Activated T-helper 17 cell treated with anti-CD3 and anti-CD28 coated beads, Interleukin-2, amount 50 U/mL, for 72 hours (primary cell): ENCODE measurements around the gene TCL1A. TPM values are rescaled to one million over a fixed set of nuclear protein-coding genes. Genes with fewer than 3 reads are reported as not detected.

Experiments used
- ATAC-seq: fragments of 150-1000 bp; cut with Tn5 transposase; replicated peaks from 2 replicates; pipeline ENCODE4 v1.10.0; 2021; ENCODE audit warnings: mild to moderate bottlenecking, moderate library complexity
- H3K27ac Mint-ChIP-seq: one replicate; pipeline ENCODE4 v1.8.0; 2022; ENCODE audit warnings: mixed read lengths
- H3K27me3 Mint-ChIP-seq: one replicate; pipeline ENCODE4 v1.8.0; 2022; ENCODE audit warnings: mixed read lengths
- H3K36me3 Mint-ChIP-seq: one replicate; pipeline ENCODE4 v1.8.0; 2022; ENCODE audit warnings: low read depth, mild to moderate bottlenecking, mixed read lengths
- H3K4me1 Mint-ChIP-seq: one replicate; pipeline ENCODE4 v1.8.0; 2022; ENCODE audit warnings: mixed read lengths
- H3K4me3 Mint-ChIP-seq: one replicate; pipeline ENCODE4 v1.8.0; 2022; ENCODE audit warnings: mild to moderate bottlenecking, mixed read lengths
- H3K9me3 Mint-ChIP-seq: one replicate; pipeline ENCODE4 v1.8.0; 2022; ENCODE audit warnings: mixed read lengths
- total RNA-seq, 2 donors: library from RNA; stranded (reverse); gene quantifications; one replicate each; pipeline ENCODE4 v1.2.3, GENCODE V29; 2022

The TCL1A gene
- total RNA-seq, 2 donors from 2014 or later: not detected

DNA sequence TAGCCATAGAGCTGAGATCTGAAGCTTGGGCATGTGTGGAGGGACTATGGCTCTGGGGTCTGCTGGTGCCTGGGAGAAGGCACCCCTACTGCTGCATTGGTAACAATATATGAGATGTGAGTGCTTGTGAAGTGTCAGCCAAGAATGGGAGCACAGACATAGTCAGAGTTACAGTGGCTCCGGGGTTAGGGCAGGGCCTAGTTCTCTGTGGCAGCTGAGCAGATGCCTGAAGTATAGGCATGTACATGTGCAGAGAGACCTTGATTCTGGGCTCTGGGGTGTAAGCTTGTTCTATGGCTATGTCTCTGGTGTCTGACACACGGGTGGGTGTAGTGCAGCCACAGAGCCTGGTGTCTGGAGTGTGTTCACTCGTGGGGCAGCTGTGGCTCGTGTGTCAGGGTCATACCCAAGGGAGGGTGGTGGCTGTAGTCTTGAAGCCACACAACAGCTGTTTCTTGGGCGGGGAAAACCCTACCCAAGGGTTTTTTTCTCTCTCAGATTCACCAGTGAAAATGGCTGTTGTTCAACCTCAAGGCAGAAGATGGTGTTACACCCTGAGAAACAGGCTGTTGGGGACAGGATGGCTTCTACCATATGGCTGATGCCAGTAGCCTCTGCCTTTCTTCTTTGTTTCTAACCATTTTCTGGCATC is 11.9 kb upstream of the TCL1A start:
- Mint-ChIP-seq H3K4me3 (no peak overlapping the region), H3K9me3 (peaks cover 3% of the 10 kb centered on the region), H3K27me3 (peaks cover 57% of the 10 kb centered on the region), H3K27ac (no peak overlapping the region), H3K4me1 (no peaks in the 10 kb centered on the region), H3K36me3 (no peaks in the 10 kb centered on the region)
- ATAC-seq: no peak

DNA sequence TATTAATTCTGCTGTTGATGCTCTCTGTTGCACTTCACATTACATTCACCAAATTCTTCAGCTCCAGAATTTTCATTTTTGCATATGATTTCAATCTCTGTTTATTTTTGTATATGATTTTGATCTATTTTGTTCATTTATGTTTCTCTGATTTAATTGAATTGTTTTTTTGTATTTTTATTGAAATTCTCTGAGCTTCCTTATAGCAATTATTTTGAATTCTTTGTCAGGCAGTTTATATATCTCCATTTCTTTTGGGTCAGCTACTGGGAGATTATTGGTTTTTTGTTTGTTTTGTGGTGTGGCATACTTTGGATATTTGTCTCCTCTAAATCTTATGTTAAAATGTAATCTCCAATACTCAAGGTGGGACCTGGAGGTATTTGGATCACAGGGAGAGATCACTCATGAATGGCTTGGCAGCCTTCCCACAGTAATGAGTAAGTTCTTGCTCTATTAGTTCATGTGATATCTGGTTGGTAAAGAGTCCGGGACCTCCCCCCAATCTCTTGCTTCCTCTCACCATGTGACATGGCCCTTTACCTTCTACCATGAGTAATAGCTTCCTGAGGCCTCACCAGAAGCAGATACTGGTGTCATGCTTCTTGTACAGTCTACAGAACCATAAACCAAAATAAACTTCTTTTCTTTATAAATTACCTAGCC is 8.7 kb upstream of the TCL1A start:
- Mint-ChIP-seq H3K27ac (no peak overlapping the region), H3K9me3 (peaks cover 3% of the 10 kb centered on the region), H3K4me1 (no peaks in the 10 kb centered on the region), H3K36me3 (no peaks in the 10 kb centered on the region), H3K4me3 (no peak overlapping the region), H3K27me3 (peaks cover 41% of the 10 kb centered on the region)
- ATAC-seq: no peak

DNA sequence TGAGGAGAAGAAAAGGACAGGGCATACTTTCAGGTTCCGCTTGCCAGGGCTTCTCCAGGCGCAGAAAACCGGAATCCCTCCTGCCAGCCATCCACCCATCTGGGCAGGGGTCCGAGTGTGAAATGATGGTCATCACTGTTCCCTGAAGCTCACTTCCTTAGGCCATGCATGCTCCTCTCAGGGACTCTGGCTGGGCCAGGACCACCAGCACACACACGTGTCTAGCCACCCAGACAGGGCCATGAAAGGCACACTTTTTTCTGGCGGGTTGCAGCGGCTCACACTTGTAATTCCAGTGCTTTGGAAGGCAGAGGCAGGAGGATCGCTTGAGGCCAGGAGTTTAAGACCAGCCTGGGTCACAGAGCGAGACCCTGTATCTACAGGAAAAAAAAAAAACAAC is 1.5 kb downstream of the TCL1A start:
- Mint-ChIP-seq H3K9me3 (no peaks in the 10 kb centered on the region), H3K4me1 (no peaks in the 10 kb centered on the region), H3K27me3 (peaks cover 28% of the 10 kb centered on the region), H3K4me3 (no peak overlapping the region), H3K27ac (no peak overlapping the region), H3K36me3 (no peaks in the 10 kb centered on the region)
- ATAC-seq: no peak

DNA sequence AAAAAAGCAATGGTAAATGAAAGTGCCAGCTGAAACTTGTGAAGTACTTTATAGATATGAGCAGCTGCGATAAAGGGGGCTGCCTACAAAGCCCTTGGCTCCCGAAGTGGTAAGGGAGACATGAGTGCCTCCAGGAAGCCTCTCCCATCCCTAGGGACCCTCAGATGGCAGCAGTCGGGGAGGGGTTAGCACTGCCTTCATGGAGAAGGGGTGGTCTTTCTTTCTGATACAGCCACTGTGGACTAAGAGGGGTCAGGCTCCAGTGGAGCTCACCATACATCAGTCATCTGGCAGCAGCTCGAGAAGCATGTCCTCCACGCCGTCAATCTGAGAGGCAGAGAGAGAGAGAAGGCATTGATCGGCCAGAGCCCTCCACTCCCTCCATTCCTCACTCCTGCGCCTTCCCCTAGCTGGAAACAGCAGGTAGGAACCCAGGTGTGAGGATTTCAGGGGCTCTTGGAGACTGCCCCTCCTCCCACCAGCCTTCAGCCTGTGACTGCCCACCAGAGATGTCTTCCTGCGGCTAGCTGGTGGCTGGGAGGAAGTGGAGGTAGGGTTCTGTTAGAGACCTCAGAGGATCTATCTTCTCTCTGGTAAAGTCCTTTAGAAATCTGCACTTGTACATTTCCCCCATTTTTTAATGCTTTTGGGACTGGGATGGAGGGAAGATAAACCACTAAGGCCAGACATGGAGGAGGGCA is 2.3 kb downstream of the TCL1A start:
- Mint-ChIP-seq H3K9me3 (no peaks in the 10 kb centered on the region), H3K27ac (no peak overlapping the region), H3K4me1 (no peaks in the 10 kb centered on the region)

DNA sequence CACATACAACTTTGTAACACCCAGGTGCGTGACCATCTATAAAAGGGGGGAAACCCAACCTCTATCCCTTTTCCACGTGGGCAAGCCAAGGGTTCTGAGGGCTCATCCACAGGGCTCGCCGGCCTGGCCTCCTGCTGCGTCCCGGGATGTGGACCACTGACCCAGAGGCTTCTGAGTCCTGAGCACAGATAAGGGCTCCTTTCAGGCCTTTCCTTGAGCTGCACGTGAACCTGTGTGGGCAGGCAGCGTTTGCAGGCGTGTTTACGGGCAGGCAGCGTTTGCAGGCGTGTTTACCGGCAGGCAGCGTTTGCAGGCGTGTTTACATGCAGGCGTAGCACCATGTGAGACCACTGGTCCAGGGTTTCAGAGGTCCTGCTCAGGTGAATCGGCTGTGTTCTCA is 3.8 kb downstream of the TCL1A start:
- no peak overlapping the region for H3K4me3 Mint-ChIP-seq
- H3K27ac Mint-ChIP-seq: no peak overlapping the region
- no peak for ATAC-seq
- no peaks in the 10 kb centered on the region for H3K4me1 Mint-ChIP-seq
- no peaks in the 10 kb centered on the region for H3K9me3 Mint-ChIP-seq
- H3K36me3 Mint-ChIP-seq: no peaks in the 10 kb centered on the region
- H3K27me3 Mint-ChIP-seq: peaks cover 35% of the 10 kb centered on the region

More for the DNA sequence above, 2.3 kb downstream of the TCL1A start:
- no peak for ATAC-seq
- no peak overlapping the region for H3K4me3 Mint-ChIP-seq
- H3K27me3 Mint-ChIP-seq: peaks cover 30% of the 10 kb centered on the region
- no peaks in the 10 kb centered on the region for H3K36me3 Mint-ChIP-seq

DNA sequence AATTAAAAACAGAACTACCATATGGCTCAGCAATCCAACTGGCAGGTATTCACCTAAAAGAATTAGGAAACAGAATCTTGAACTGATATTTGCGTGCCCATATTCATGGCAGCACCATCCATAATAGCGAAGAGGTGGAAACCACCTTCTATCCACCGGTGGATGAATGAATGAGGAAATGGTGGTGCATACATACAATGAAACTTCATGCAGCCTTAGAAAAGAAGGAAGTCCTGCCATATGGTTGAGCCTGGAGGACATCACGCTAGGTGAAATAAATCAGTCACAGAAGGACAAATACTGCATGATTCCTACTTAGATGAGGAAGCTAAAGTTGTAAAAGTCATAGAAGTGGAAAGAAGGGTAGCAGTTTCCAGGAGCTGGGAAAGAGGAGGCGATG is 6.6 kb downstream of the TCL1A start:
- Mint-ChIP-seq H3K4me1 (no peaks in the 10 kb centered on the region), H3K9me3 (no peaks in the 10 kb centered on the region), H3K4me3 (no peak overlapping the region), H3K27me3 (peaks cover 41% of the 10 kb centered on the region), H3K27ac (no peak overlapping the region), H3K36me3 (no peaks in the 10 kb centered on the region)
- no peak for ATAC-seq

DNA sequence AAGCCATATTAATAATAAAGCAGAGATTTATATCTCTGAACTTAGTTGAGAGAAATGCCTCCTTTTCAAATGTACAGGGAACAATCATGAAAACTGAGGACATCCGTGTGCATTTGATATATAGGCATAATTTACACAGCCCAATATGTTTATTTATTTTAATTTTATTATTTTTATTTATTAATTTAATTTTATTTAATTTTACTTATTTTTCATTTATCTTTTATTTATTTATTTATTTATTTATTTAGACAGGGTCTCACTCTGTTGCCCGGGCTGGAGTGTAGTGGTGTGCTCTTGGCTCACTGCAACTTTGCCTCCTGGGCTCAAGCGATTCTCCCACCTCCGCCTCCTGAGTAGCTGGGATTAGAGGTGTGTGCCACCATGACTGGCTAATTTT is 8.4 kb downstream of the TCL1A start:
- Mint-ChIP-seq H3K4me3 (no peak overlapping the region), H3K9me3 (no peaks in the 10 kb centered on the region)

DNA sequence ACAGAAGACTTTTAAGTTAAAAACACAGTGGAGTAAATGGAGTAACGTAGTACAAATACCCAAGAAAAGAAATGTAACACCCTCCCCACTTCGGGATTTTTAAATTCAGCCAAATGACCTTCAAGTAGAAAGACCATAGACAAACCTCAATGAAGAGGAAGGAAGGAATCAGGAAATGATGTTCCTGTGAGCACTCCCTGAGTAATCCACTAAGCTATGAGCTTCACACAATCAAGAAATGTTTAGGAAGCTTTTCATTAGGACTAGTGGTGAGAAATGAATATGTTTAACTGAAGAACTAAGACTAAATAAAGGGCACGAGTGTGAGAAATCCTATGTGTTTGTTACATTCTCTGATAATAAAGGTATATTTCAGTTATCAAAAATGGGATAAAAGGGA is 10.1 kb downstream of the TCL1A start:
- no peak overlapping the region for H3K27ac Mint-ChIP-seq
- H3K27me3 Mint-ChIP-seq: peaks cover 47% of the 10 kb centered on the region
- ATAC-seq: no peak
- no peak overlapping the region for H3K4me3 Mint-ChIP-seq
- H3K36me3 Mint-ChIP-seq: no peaks in the 10 kb centered on the region
- no peaks in the 10 kb centered on the region for H3K9me3 Mint-ChIP-seq
- H3K4me1 Mint-ChIP-seq: no peaks in the 10 kb centered on the region

More for the DNA sequence above, 8.4 kb downstream of the TCL1A start:
- Mint-ChIP-seq H3K27ac (no peak overlapping the region), H3K27me3 (peaks cover 49% of the 10 kb centered on the region), H3K36me3 (no peaks in the 10 kb centered on the region), H3K4me1 (no peaks in the 10 kb centered on the region)
- no peak for ATAC-seq

DNA sequence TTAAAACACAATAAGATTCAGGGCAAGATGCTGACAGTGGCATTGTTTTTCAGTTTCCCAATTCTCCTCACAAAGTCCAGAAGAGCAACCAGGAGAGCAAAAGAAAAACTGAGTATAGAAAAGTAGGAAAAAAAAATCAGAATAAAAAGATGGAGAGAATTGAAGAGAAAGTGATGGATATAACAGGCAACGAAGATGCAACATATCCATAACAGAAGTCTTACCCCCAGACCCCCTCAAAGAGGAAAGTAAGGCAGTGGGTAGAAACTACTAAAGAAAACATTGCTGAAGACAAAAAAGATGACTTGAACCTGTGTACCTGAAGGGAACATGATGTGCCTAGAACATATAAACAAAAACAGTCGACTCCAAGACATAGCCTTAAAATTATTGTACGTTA is 10.6 kb downstream of the TCL1A start:
- ATAC-seq: no peak
- Mint-ChIP-seq H3K4me1 (no peaks in the 10 kb centered on the region), H3K27ac (no peak overlapping the region), H3K9me3 (no peaks in the 10 kb centered on the region), H3K4me3 (no peak overlapping the region), H3K27me3 (peaks cover 44% of the 10 kb centered on the region), H3K36me3 (no peaks in the 10 kb centered on the region)

DNA sequence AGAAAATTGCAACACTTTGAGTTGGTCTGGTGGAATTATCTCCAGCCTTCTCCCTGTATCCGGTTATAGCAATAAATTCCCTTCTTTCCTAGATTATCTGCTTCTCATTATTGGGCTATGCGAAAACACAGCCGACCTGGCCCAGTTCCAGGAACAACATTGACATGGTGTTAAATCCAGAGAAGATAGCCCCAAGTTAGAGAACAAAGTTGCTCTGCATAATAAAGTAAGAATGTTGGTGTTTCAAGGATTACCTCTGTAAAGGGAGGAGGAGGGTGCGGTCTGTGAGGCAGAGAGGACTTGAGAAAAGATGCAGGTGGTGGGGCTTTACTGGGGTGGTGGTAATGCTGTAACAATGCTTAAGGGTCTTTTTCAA is 12.1 kb downstream of the TCL1A start:
- Mint-ChIP-seq H3K4me3 (no peak overlapping the region), H3K36me3 (no peaks in the 10 kb centered on the region), H3K9me3 (no peaks in the 10 kb centered on the region), H3K4me1 (no peaks in the 10 kb centered on the region), H3K27me3 (peaks cover 45% of the 10 kb centered on the region), H3K27ac (no peak overlapping the region)
- no peak for ATAC-seq

DNA sequence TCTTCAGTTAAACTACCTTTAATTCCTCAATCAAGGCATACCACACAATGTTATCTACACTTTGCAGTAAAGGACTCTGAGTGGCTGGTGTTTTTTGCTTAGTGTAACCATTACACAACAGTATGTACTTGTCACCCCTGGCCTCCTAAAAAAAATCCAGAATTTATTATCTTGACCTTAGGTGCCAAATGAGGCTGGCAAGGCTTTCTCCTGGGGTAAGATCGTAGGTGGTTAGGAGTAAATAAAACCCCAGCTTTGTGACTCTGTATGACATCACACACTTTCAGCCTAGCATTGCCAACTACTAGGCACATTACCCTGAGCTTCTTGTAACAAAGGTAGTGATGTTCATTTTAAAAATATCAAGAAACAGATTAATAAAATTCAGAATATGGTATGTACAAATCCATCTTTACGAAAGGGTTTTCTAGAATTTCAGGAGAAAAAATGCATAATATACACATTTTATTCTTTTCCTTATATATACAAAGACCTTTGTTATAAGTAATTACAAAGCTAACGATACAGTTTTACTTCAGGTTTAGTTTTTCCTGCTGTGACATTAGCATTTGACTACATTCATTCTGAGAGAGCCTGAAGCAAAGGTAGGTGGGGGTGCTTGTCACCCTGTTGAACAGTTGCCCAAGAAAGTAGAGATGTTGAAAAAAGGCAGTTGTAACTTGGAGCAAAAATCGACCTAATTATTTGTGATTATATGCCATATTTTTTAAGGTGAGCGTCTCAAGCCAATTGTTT is 13.5 kb downstream of the TCL1A start:
- Mint-ChIP-seq H3K27me3 (peaks cover 51% of the 10 kb centered on the region), H3K9me3 (no peaks in the 10 kb centered on the region), H3K4me1 (no peaks in the 10 kb centered on the region), H3K27ac (no peak overlapping the region), H3K4me3 (no peak overlapping the region), H3K36me3 (no peaks in the 10 kb centered on the region)
- ATAC-seq: no peak

DNA sequence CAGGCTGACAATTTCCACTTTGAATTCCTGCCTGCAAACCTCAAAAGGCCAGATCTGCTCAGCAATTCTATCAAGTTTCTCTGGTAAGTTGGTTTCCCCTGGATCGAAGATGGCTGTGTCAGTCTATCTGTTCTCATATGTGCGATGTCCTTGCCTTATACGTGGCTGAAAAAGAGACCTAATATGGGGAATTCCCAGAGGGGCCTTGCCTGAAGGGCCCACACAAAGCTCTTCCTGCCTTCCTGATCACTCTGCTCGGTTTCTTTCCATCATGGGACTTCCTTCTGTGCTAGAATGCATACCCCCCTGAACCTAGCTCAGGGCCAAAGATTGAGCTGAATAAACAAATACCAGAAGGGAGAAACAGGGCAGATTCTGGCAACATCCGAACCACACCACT is 14.5 kb downstream of the TCL1A start:
- no peaks in the 10 kb centered on the region for H3K36me3 Mint-ChIP-seq
- peak overlapping the region; percentile 28 for H3K27ac Mint-ChIP-seq
- H3K4me3 Mint-ChIP-seq: no peak overlapping the region
- no peaks in the 10 kb centered on the region for H3K4me1 Mint-ChIP-seq
- H3K27me3 Mint-ChIP-seq: peaks cover 44% of the 10 kb centered on the region
- H3K9me3 Mint-ChIP-seq: no peaks in the 10 kb centered on the region
- ATAC-seq: no peak

DNA sequence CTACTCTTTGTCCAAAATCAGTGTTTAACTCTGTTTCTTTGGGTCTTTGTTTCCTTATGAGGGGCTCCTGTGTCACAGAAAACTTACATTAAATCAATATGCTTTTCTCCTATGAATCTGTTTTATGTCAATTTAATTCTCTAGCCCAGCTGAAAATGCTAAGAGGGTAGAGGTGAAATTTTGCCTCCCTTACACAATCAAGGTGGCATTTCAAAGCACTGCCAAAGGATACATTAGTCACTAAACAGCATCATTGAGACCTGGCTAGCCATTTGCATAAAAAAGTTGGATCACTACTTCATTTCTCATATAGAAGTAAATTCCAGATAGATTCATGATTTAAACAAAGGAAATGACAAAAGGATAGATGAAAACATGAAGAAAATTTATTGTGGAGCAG is 15.6 kb downstream of the TCL1A start:
- Mint-ChIP-seq H3K9me3 (no peaks in the 10 kb centered on the region), H3K4me3 (no peak overlapping the region), H3K4me1 (no peaks in the 10 kb centered on the region), H3K27me3 (peaks cover 40% of the 10 kb centered on the region), H3K36me3 (no peaks in the 10 kb centered on the region), H3K27ac (no peak overlapping the region)
- no peak for ATAC-seq

DNA sequence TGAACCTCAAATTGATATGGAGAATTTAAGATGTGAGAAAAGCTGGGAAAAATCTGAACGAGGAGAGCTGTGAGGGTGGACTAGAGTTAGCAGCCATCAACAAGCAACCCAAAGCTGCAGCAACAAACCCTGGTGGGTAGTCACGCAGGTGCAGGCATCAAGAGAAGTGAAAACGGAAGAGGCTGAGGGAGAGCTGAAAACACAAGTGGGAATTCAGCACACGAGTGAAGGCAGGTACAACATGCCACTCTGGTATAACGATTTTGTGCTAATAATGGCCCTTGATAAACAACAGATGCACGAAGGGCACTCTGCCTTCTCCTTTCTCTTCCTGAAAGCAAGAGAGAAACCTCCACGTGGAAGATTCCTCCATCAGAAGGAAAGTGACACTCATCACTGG is 16.2 kb downstream of the TCL1A start:
- H3K27me3 Mint-ChIP-seq: peaks cover 40% of the 10 kb centered on the region
- H3K36me3 Mint-ChIP-seq: no peaks in the 10 kb centered on the region
- H3K27ac Mint-ChIP-seq: no peak overlapping the region
- H3K9me3 Mint-ChIP-seq: no peaks in the 10 kb centered on the region
- ATAC-seq: no peak
- H3K4me1 Mint-ChIP-seq: no peaks in the 10 kb centered on the region
- H3K4me3 Mint-ChIP-seq: no peak overlapping the region
